Neural crest cell (in vitro differentiated cells): ENCODE data around the gene GALNT18. TPM values are rescaled to one million over a fixed set of nuclear protein-coding genes. Genes with fewer than 3 reads are reported as not detected.
"Not testable (repeated sequence)": the region's sequence is repeated elsewhere in the genome, so short reads cannot be mapped to it uniquely, and the experiment has no call there.

ENCODE experiments used
- DNase-seq: peaks from one replicate; pipeline ENCODE4 v3.0.0; 2021; ENCODE audit warnings: low read depth, mixed read lengths, low spot score
- H3K27ac Mint-ChIP-seq: one replicate; pipeline ENCODE4 v1.8.0; 2021; ENCODE audit warnings: mild to moderate bottlenecking, mixed read lengths; ENCODE audit not compliant: unreplicated experiment
- H3K27me3 Mint-ChIP-seq: 2 replicates; pipeline ENCODE4 v1.8.0; 2021; ENCODE audit warnings: low read depth, mild to moderate bottlenecking, mixed read lengths
- H3K36me3 Mint-ChIP-seq: 2 replicates; pipeline ENCODE4 v1.8.0; 2021; ENCODE audit warnings: low read depth, mild to moderate bottlenecking, mixed read lengths
- H3K4me1 Mint-ChIP-seq: 2 replicates; pipeline ENCODE4 v1.8.0; 2021; ENCODE audit warnings: mixed read lengths
- H3K4me3 Mint-ChIP-seq: one replicate; pipeline ENCODE4 v1.8.0; 2021; ENCODE audit warnings: mild to moderate bottlenecking, mixed read lengths
- H3K9me3 Mint-ChIP-seq: 2 replicates; pipeline ENCODE4 v1.8.0; 2021; ENCODE audit warnings: mixed read lengths
- CTCF ChIP-seq: fragments of 200-600 bp; sonication (generic); conservative IDR thresholded peaks from 2 replicates; pipeline ENCODE4 v1.5.0; 2021; ENCODE audit warnings: antibody characterized with exemption, mild to moderate bottlenecking
- total RNA-seq: library from RNA; stranded (reverse); gene quantifications from 2 replicates; pipeline ENCODE4 v1.2.1, GENCODE V29; 2021

Gene GALNT18
- total RNA-seq, 1 donor from 2014 or later: 2.8 TPM

GRCh38 chr11:11449327-11449726 is 172.5 kb downstream of the GALNT18 start:
- Mint-ChIP-seq H3K36me3 (no peaks in the 10 kb centered on the region), H3K9me3 (no peaks in the 10 kb centered on the region), H3K27ac (no peak overlapping the region), H3K4me3 (no peak overlapping the region), H3K4me1 (no peaks in the 10 kb centered on the region), H3K27me3 (no peaks in the 10 kb centered on the region)
- no peak for TF ChIP-seq CTCF
- no peak for DNase-seq

- TF ChIP-seq CTCF: no peak
- Mint-ChIP-seq H3K9me3 (no peaks in the 10 kb centered on the region), H3K27ac (no peak overlapping the region), H3K4me1 (no peaks in the 10 kb centered on the region), H3K27me3 (no peaks in the 10 kb centered on the region), H3K36me3 (no peaks in the 10 kb centered on the region), H3K4me3 (no peak overlapping the region)
- DNase-seq: no peak
Measured at GRCh38 chr11:11448626-11449025, 173.2 kb downstream of the GALNT18 start.

GRCh38 chr11:11447601-11448000 is 174.2 kb downstream of the GALNT18 start:
- H3K36me3 Mint-ChIP-seq, H3K4me1 Mint-ChIP-seq, H3K27me3 Mint-ChIP-seq, H3K9me3 Mint-ChIP-seq, H3K4me3 Mint-ChIP-seq, DNase-seq, H3K27ac Mint-ChIP-seq: not testable (repeated sequence)

GRCh38 chr11:11446967-11447366 is 174.8 kb downstream of the GALNT18 start:
- Mint-ChIP-seq H3K27me3 (no peaks in the 10 kb centered on the region), H3K36me3 (no peaks in the 10 kb centered on the region), H3K4me1 (no peaks in the 10 kb centered on the region), H3K27ac (peak overlapping the region; percentile 8), H3K4me3 (no peak overlapping the region), H3K9me3 (no peaks in the 10 kb centered on the region)
- no peak for TF ChIP-seq CTCF
- no peak for DNase-seq

GRCh38 chr11:11446564-11446963 is 175.2 kb downstream of the GALNT18 start:
- no peak for TF ChIP-seq CTCF
- Mint-ChIP-seq H3K27me3 (no peaks in the 10 kb centered on the region), H3K36me3 (no peaks in the 10 kb centered on the region), H3K4me3 (no peak overlapping the region), H3K9me3 (no peaks in the 10 kb centered on the region), H3K27ac (no peak overlapping the region), H3K4me1 (no peaks in the 10 kb centered on the region)
- no peak for DNase-seq

- no peak for DNase-seq
- H3K4me1 Mint-ChIP-seq: no peaks in the 10 kb centered on the region
- no peaks in the 10 kb centered on the region for H3K27me3 Mint-ChIP-seq
- H3K9me3 Mint-ChIP-seq: no peaks in the 10 kb centered on the region
- no peak for TF ChIP-seq CTCF
- no peak overlapping the region for H3K27ac Mint-ChIP-seq
- H3K36me3 Mint-ChIP-seq: no peaks in the 10 kb centered on the region
- no peak overlapping the region for H3K4me3 Mint-ChIP-seq
Measured at GRCh38 chr11:11445441-11446185, 176.2 kb downstream of the GALNT18 start.
